ENCODE data around the gene SEMA6A.

GRCh38 chr5:116573702-116574366, 789 bp downstream of the SEMA6A start:
- TF ChIP-seq TBL1XR1 (IDR thresholded peaks at IDR 0.05; ENCODE audit: low read depth, low read length) (no peak), CREB1 (IDR thresholded peaks at IDR 0.05; ENCODE audit: low read depth) (no peak), POLR2A (IDR thresholded peaks at IDR 0.05; ENCODE audit: low read depth, low read length) (no peak), USF1 (IDR thresholded peaks at IDR 0.05; ENCODE audit: borderline replicate concordance, extremely low read length, insufficient read depth, low read depth, low read length) (no peak), CHD1 (IDR thresholded peaks at IDR 0.05; ENCODE audit: low read depth, low read length) (no peak), CTCF (IDR thresholded peaks at IDR 0.05 in 2 of 3, conservative IDR thresholded peaks at IDR 0.05 in 1 of 3; ENCODE audit: control insufficient read depth in 2 of 3, extremely low read depth in 1 of 3, insufficient read depth in 1 of 3, low read depth in 3 of 3, low read length in 3 of 3) (no peak), TCF3 (IDR thresholded peaks at IDR 0.05; ENCODE audit: borderline replicate concordance, insufficient read depth, low read depth, low read length) (no peak), JUND (IDR thresholded peaks at IDR 0.05; ENCODE audit: low read depth, low read length) (no peak), BRCA1 (IDR thresholded peaks at IDR 0.05; ENCODE audit: low read depth, low read length) (no peak), RFX5 (IDR thresholded peaks at IDR 0.05; ENCODE audit: low read depth, low read length) (no peak), EP300 (IDR thresholded peaks at IDR 0.05; ENCODE audit: borderline replicate concordance in 1 of 2, control insufficient read depth in 1 of 2, low read depth in 2 of 2, low read length in 2 of 2) (no peak)
